A673 (cell line): ENCODE data around the gene PPP1R8.

Source experiments
- EZH2 ChIP-seq: fragments of 200-600 bp; sonication (generic); IDR thresholded peaks from 2 replicates; pipeline ENCODE4 v1.6.1; 2017; ENCODE audit warnings: borderline replicate concordance, low read depth, mild to moderate bottlenecking, mixed read lengths, antibody characterized with exemption, low read length; ENCODE audit not compliant: poor library complexity, severe bottlenecking
- TF ChIP-seq, protein P1 (sequence below): fragments of 300-800, 200-600 bp; sonication (generic); conservative IDR thresholded peaks from 2 replicates; pipeline ENCODE4 v1.5.1; 2017; ENCODE audit warnings: low read depth, mild to moderate bottlenecking, antibody characterized with exemption, low read length, moderate library complexity, mixed read lengths

GRCh38 chr1:27816921-27817630, 13.5 kb upstream of the PPP1R8 start:
- TF ChIP-seq, protein P1, sequence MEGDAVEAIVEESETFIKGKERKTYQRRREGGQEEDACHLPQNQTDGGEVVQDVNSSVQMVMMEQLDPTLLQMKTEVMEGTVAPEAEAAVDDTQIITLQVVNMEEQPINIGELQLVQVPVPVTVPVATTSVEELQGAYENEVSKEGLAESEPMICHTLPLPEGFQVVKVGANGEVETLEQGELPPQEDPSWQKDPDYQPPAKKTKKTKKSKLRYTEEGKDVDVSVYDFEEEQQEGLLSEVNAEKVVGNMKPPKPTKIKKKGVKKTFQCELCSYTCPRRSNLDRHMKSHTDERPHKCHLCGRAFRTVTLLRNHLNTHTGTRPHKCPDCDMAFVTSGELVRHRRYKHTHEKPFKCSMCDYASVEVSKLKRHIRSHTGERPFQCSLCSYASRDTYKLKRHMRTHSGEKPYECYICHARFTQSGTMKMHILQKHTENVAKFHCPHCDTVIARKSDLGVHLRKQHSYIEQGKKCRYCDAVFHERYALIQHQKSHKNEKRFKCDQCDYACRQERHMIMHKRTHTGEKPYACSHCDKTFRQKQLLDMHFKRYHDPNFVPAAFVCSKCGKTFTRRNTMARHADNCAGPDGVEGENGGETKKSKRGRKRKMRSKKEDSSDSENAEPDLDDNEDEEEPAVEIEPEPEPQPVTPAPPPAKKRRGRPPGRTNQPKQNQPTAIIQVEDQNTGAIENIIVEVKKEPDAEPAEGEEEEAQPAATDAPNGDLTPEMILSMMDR = no peak
- no peak for TF ChIP-seq EZH2
